CD4-positive, alpha-beta T cell (primary cell): ENCODE measurements around the gene PLXNC1. TPM values are rescaled to one million over a fixed set of nuclear protein-coding genes. Genes with fewer than 3 reads are reported as not detected.

Experiments
- ATAC-seq: fragments of 200-7000 bp; cut with Tn5 transposase; one replicate; pipeline ENCODE4 v1.10.0; 2022; ENCODE audit warnings: mild to moderate bottlenecking; ENCODE audit not compliant: poor library complexity
- CTCF ChIA-PET: fragments of 350-600 bp; sonication (Branson Sonifier 250); formaldehyde crosslinking; loops from one replicate; lab custom pipeline; 2021; ENCODE audit warnings: antibody characterized with exemption, inconsistent platforms; lab: Charles Lee
- POLR2A ChIA-PET: fragments of 350-600 bp; sonication (Branson Sonifier 250); formaldehyde crosslinking; loops from one replicate; lab custom pipeline; 2021; ENCODE audit warnings: antibody characterized with exemption, inconsistent platforms; lab: Charles Lee
- DNase-seq, 14 experiments: peaks; one replicate each; pipeline ENCODE4 v3.0.0-alpha.2; 2013 to 2020; ENCODE audit warnings: mixed read lengths in 2 of 14
- H3K27ac ChIP-seq, 2 donors: one replicate each; pipeline versions ENCODE4 v1.5.1 to v1.7.0; 2013; ENCODE audit warnings: low read length in 2 of 2, low read depth in 1 of 2, mild to moderate bottlenecking in 1 of 2
- H3K27me3 ChIP-seq, 2 experiments: 1 replicate in 1 of 2; 2 replicates in 1 of 2; pipeline versions ENCODE4 v1.6.1 to v1.7.0; 2013; ENCODE audit warnings: low read length in 2 of 2, control low read depth in 1 of 2, mild to moderate bottlenecking in 1 of 2, moderate library complexity in 1 of 2; ENCODE audit not compliant: insufficient read depth in 2 of 2, control insufficient read depth in 1 of 2
- H3K36me3 ChIP-seq: one replicate; pipeline ENCODE4 v1.6.1; 2013; ENCODE audit warnings: low read length, control low read depth; ENCODE audit not compliant: insufficient read depth
- H3K4me1 ChIP-seq: one replicate; pipeline ENCODE4 v1.6.1; 2013; ENCODE audit warnings: low read length, control low read depth; ENCODE audit not compliant: insufficient read depth
- H3K4me3 ChIP-seq: one replicate; pipeline ENCODE4 v1.5.1; 2013; ENCODE audit warnings: mild to moderate bottlenecking, low read length, moderate library complexity
- H3K9me3 ChIP-seq, 2 experiments: 1 replicate in 1 of 2; 2 replicates in 1 of 2; pipeline versions ENCODE4 v1.6.1 to v1.7.0; 2013; ENCODE audit warnings: low read length in 2 of 2, mild to moderate bottlenecking in 2 of 2, control low read depth in 1 of 2, moderate library complexity in 1 of 2; ENCODE audit not compliant: control insufficient read depth in 1 of 2, insufficient read depth in 1 of 2
- H3K27ac Mint-ChIP-seq: one replicate; pipeline ENCODE4 v1.8.0; 2020; ENCODE audit warnings: mixed read lengths
- H3K27me3 Mint-ChIP-seq: one replicate; pipeline ENCODE4 v1.8.0; 2021; ENCODE audit warnings: mixed read lengths
- H3K36me3 Mint-ChIP-seq: one replicate; pipeline ENCODE4 v1.8.0; 2021; ENCODE audit warnings: low read depth, mixed read lengths
- H3K4me1 Mint-ChIP-seq: one replicate; pipeline ENCODE4 v1.8.0; 2021; ENCODE audit warnings: low read depth, mixed read lengths
- H3K4me3 Mint-ChIP-seq: one replicate; pipeline ENCODE4 v1.8.0; 2020; ENCODE audit warnings: mild to moderate bottlenecking, mixed read lengths
- H3K9me3 Mint-ChIP-seq: one replicate; pipeline ENCODE4 v1.8.0; 2020; ENCODE audit warnings: mixed read lengths
- intact Hi-C, 2 experiments: fragments of 100-400 bp; cut with DNase I in 1 of 2; cut with micrococcal nuclease in 1 of 2; formaldehyde crosslinking; loops; one replicate each; pipeline versions ENCODE4 v1.15.1 to v1.9.0; 2023 to 2025; cut with DNase I, micrococcal nuclease
- total RNA-seq, 174 experiments: library from RNA in 2 of 174; stranded (reverse) in 2 of 174; gene quantifications; one replicate each; pipeline ENCODE4 v1.2.3 and lab custom pipeline; 2021 to 2026
- TF ChIP-seq, protein P1 (sequence below): fragments of 200-600 bp; IDR thresholded peaks from one replicate; pipeline ENCODE4 v1.8.0; 2022; ENCODE audit warnings: antibody characterized with exemption, mild to moderate bottlenecking

Gene PLXNC1
- total RNA-seq, 2 experiments from 2014 or later: 5.2 to 5.3 TPM

DNA sequence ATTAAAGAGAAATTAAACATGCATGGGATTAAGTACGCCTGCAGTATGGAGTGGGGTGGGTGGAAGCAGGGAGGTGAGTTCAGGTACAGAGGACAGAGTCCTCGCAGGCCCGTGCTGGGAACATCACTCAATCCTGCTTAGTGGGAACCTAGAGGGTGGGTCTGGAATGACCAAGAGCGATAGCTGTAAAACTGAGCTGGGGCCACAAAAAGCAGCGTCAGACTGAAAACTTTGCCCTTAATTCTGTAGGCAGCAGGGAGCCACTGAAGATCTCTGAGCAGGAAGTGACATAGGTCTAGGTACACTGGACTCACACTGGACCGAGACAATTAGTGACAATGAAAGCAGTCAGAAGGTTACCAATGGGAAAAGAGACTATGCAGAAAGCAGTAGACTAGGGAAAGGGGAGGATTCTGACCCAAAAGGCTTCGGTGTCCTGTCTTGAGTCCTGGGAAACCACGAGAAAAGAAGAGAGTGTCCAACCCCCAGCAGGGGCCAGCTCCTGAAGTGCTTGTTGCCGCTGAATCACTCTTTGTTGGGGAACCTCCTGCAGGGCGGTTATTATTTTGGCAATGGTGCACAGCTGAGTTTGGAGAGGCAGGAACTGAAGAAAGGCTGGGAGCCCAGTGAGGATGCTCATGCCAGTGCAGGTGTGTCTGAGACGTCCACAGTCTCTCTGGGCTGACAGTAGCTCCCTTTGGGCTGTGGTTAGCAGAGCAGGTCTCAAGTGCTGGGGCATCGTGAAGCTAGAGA lies 97.4 kb downstream of the PLXNC1 start:
- Histone ChIP-seq H3K4me3 (no peak overlapping the region), H3K4me1 (peaks cover 20% of the 10 kb centered on the region), H3K27ac (no peak overlapping the region), H3K36me3 (peaks cover 16% of the 10 kb centered on the region), H3K9me3 (no peaks in the 10 kb centered on the region), H3K27me3 (no peaks in the 10 kb centered on the region)
- Mint-ChIP-seq H3K9me3 (no peaks in the 10 kb centered on the region), H3K36me3 (peaks cover 33% of the 10 kb centered on the region), H3K27ac (no peak overlapping the region), H3K27me3 (no peaks in the 10 kb centered on the region), H3K4me1 (peaks cover 17% of the 10 kb centered on the region), H3K4me3 (no peak overlapping the region)
- CTCF ChIA-PET: no interaction called here
- TF ChIP-seq, protein P1, sequence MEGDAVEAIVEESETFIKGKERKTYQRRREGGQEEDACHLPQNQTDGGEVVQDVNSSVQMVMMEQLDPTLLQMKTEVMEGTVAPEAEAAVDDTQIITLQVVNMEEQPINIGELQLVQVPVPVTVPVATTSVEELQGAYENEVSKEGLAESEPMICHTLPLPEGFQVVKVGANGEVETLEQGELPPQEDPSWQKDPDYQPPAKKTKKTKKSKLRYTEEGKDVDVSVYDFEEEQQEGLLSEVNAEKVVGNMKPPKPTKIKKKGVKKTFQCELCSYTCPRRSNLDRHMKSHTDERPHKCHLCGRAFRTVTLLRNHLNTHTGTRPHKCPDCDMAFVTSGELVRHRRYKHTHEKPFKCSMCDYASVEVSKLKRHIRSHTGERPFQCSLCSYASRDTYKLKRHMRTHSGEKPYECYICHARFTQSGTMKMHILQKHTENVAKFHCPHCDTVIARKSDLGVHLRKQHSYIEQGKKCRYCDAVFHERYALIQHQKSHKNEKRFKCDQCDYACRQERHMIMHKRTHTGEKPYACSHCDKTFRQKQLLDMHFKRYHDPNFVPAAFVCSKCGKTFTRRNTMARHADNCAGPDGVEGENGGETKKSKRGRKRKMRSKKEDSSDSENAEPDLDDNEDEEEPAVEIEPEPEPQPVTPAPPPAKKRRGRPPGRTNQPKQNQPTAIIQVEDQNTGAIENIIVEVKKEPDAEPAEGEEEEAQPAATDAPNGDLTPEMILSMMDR: no peak
- POLR2A ChIA-PET: interaction anchor here (0.7 kb wide), 1 partner anchor 66 kb away, joined by 5 read pairs; no protein-coding TSS in a partner anchor
- DNase-seq (no peak), ATAC-seq (no peak)
- intact Hi-C loops: loop anchor here in 1 of 2 experiments (5.0 kb wide), 1 partner anchor 34 kb away; no protein-coding TSS in a partner anchor

- Histone ChIP-seq H3K9me3 (no peaks in the 10 kb centered on the region), H3K27me3 (no peaks in the 10 kb centered on the region), H3K4me1 (peaks cover 20% of the 10 kb centered on the region), H3K27ac (no peak overlapping the region), H3K4me3 (no peak overlapping the region), H3K36me3 (peaks cover 20% of the 10 kb centered on the region)
- ChIA-PET POLR2A (no interaction called here), CTCF (no interaction called here)
- H3K27ac Mint-ChIP-seq: no peak overlapping the region
- intact Hi-C loops: loop anchor here in 1 of 2 experiments (5.0 kb wide), 1 partner anchor 35 kb away; no protein-coding TSS in a partner anchor
- TF ChIP-seq, protein P1: no peak
- H3K4me3 Mint-ChIP-seq: no peak overlapping the region
- DNase-seq (no peak), ATAC-seq (no peak)
- peaks cover 17% of the 10 kb centered on the region for H3K4me1 Mint-ChIP-seq
- no peaks in the 10 kb centered on the region for H3K9me3 Mint-ChIP-seq
- peaks cover 26% of the 10 kb centered on the region for H3K36me3 Mint-ChIP-seq
- no peaks in the 10 kb centered on the region for H3K27me3 Mint-ChIP-seq
Observed at GRCh38 chr12:94247246-94247645, 98.9 kb downstream of the PLXNC1 start.

- no peak overlapping the region for H3K27ac Mint-ChIP-seq
- TF ChIP-seq, protein P1: no peak
- H3K27me3 ChIP-seq: no peaks in the 10 kb centered on the region
- H3K4me3 ChIP-seq: no peak overlapping the region
- ATAC-seq (no peak), DNase-seq (no peak)
- H3K27me3 Mint-ChIP-seq: no peaks in the 10 kb centered on the region
- peaks cover 20% of the 10 kb centered on the region for H3K4me1 ChIP-seq
- H3K9me3 Mint-ChIP-seq: no peaks in the 10 kb centered on the region
- no peak overlapping the region for H3K4me3 Mint-ChIP-seq
- no peaks in the 10 kb centered on the region for H3K9me3 ChIP-seq
- POLR2A ChIA-PET: no interaction called here
- no peak overlapping the region for H3K27ac ChIP-seq
- peaks cover 24% of the 10 kb centered on the region for H3K36me3 ChIP-seq
- peaks cover 17% of the 10 kb centered on the region for H3K4me1 Mint-ChIP-seq
- intact Hi-C loops: loop anchor here in 1 of 2 experiments (5.0 kb wide), 1 partner anchor 36 kb away; no protein-coding TSS in a partner anchor
- CTCF ChIA-PET: no interaction called here
- H3K36me3 Mint-ChIP-seq: peaks cover 28% of the 10 kb centered on the region
Observed at GRCh38 chr12:94248582-94248981, 100.2 kb downstream of the PLXNC1 start.
